Esophagus squamous epithelium (tissue), 5 donors: ENCODE measurements around the gene GFI1. TPM values are rescaled to one million over a fixed set of nuclear protein-coding genes. Genes with fewer than 3 reads are reported as not detected.

Experiments used
- DNase-seq: peaks from one replicate; lab custom pipeline; 2025; lab: John Stamatoyannopoulos, UW
- H3K27ac ChIP-seq, 4 donors: fragments of 200-600 bp; sonication (generic); one replicate each; pipeline ENCODE4 v1.5.1; 2016 to 2019; ENCODE audit warnings: mild to moderate bottlenecking in 1 of 4
- H3K27me3 ChIP-seq, 4 donors: fragments of 200-600 bp; sonication (generic); 1 replicate in 3 of 4; 2 replicates in 1 of 4; pipeline versions ENCODE4 v1.5.1 to v1.6.0; 2017 to 2021; ENCODE audit warnings: antibody characterized with exemption in 1 of 4
- H3K36me3 ChIP-seq, 3 donors: fragments of 200-600 bp; sonication (generic); one replicate each; pipeline ENCODE4 v1.5.1; 2016 to 2019
- H3K4me1 ChIP-seq, 3 donors: fragments of 200-600 bp; sonication (generic); one replicate each; pipeline ENCODE4 v1.5.1; 2017 to 2019
- H3K4me3 ChIP-seq, 4 donors: fragments of 200-600 bp; sonication (generic); 1 replicate in 3 of 4; 2 replicates in 1 of 4; pipeline ENCODE4 v1.5.1; 2016 to 2019; ENCODE audit warnings: mild to moderate bottlenecking in 2 of 4, moderate library complexity in 1 of 4
- H3K9me3 ChIP-seq, 3 donors: fragments of 200-600 bp; sonication (generic); one replicate each; pipeline ENCODE4 v1.5.1; 2016 to 2019
- POLR2A ChIP-seq, 4 donors: fragments of 450-650 bp; IDR thresholded peaks; one replicate each; pipeline ENCODE4 v1.6.1; 2017; ENCODE audit warnings: antibody characterized with exemption in 4 of 4, mild to moderate bottlenecking in 4 of 4, moderate library complexity in 3 of 4
- WGBS, 2 donors: methylation state at CpG; one replicate each; pipeline ENCODE4 v1.1.5; 2018; 5-methylcytosine and 5-hydroxymethylcytosine counted together
- intact Hi-C: fragments of 100-400 bp; cut with DNase I; formaldehyde crosslinking; loops from one replicate; pipeline ENCODE4 v1.15.0; 2022
- total RNA-seq, 4 donors: library from RNA; depleted of rRNA; stranded (reverse); fragments of >200 nt; gene quantifications; one replicate each; pipeline ENCODE4 v1.1.0, GENCODE V29; 2016
- TF ChIP-seq, protein P1 (sequence below), 6 experiments: fragments of 450-650 bp in 4 of 6; fragments of 200-600 bp in 2 of 6; sonication (generic) in 2 of 6; IDR thresholded peaks; one replicate each; pipeline ENCODE4 v1.5.1; 2016 to 2019; ENCODE audit warnings: antibody characterized with exemption in 6 of 6, mild to moderate bottlenecking in 4 of 6, moderate library complexity in 4 of 6
- donor health status: DM: yes; HTN: yes; CAD: no.

The GFI1 gene
- total RNA-seq, 4 donors from 2014 or later = 0.09 to 2.7 (median 0.85) TPM

DNA sequence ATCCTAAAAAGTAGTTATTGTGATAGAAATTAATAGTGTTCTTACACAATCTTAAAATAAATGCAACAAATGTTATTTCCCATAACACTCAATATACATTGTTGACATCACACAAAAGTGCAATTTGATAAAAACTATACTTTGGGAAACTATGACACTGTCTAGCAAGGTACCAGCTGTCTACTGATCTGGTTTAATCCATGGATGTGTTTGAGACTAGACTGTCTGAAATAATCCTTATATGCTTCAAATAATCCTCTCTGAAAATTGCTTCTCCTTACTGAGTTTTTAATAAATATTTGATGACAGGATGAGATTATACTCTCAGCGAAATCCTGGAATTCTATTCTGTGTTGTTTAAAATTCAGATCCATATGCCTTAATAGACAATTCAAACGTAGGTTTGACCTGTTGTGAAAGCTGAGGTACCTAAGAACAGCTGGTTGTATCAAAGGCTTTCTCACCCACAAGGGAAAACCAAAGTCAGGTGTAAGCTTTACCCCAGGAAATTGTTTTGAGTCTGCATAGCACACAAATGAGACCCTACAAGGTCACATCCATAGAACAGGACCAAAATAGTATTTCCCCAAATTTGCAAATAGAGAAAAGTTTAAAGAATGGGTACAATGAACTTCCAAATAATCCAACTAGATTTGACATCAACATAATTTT is 8.8 kb upstream of the GFI1 start:
- H3K27me3 ChIP-seq = peaks cover 0 to 7% (median 0%) of the 10 kb centered on the region in 4 donors
- WGBS, 2 donors = 50 to 53% methylated on average over 2 of the region's 2 CpGs
- H3K9me3 ChIP-seq = no peaks in the 10 kb centered on the region
- TF ChIP-seq, protein P1, sequence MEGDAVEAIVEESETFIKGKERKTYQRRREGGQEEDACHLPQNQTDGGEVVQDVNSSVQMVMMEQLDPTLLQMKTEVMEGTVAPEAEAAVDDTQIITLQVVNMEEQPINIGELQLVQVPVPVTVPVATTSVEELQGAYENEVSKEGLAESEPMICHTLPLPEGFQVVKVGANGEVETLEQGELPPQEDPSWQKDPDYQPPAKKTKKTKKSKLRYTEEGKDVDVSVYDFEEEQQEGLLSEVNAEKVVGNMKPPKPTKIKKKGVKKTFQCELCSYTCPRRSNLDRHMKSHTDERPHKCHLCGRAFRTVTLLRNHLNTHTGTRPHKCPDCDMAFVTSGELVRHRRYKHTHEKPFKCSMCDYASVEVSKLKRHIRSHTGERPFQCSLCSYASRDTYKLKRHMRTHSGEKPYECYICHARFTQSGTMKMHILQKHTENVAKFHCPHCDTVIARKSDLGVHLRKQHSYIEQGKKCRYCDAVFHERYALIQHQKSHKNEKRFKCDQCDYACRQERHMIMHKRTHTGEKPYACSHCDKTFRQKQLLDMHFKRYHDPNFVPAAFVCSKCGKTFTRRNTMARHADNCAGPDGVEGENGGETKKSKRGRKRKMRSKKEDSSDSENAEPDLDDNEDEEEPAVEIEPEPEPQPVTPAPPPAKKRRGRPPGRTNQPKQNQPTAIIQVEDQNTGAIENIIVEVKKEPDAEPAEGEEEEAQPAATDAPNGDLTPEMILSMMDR (IDR thresholded peaks at IDR 0.05) = no peak
- TF ChIP-seq POLR2A (IDR thresholded peaks at IDR 0.05) = no peak
- DNase-seq = no peak
- intact Hi-C loops = no loop called here
- H3K36me3 ChIP-seq = no peaks in the 10 kb centered on the region
- H3K4me1 ChIP-seq = no peaks in the 10 kb centered on the region
- no peak overlapping the region for H3K27ac ChIP-seq
- H3K4me3 ChIP-seq = no peak overlapping the region

DNA sequence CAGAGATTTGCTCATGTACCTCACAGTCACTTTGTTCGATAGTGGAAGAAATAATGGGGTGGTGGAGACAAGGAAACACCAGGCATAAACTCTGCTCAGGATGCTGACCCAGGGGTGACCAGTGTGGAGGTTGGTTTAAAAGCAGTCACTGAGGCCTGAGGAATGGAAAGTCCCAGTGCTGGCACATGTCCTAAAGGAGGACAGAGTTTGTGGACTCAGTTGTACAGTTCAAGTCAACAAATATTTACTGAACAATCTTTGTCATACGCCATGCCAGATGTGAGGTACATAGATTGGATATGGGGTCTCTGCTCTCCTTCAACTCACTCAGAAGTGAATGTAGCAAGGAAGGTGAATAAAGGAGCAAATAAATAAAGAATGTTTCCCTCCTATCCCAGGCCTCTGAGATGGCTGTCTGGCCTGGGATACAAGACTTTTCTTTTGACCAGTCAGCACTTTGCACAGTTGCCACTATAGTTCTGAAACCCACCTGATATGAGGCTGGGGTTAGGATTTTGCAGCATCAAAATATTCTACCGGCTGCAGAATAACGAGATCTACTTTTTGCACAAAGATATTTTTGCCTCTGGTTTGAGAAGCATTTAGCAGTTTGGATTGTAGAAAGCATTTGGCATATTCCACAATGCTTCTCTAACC is 7.9 kb upstream of the GFI1 start:
- no peak for DNase-seq
- Histone ChIP-seq H3K27ac (no peak overlapping the region), H3K4me3 (no peak overlapping the region), H3K27me3 (peaks cover 0 to 13% (median 0%) of the 10 kb centered on the region in 4 donors), H3K9me3 (no peaks in the 10 kb centered on the region), H3K4me1 (no peaks in the 10 kb centered on the region), H3K36me3 (no peaks in the 10 kb centered on the region)
- TF ChIP-seq POLR2A (IDR thresholded peaks at IDR 0.05) = no peak
- TF ChIP-seq, protein P1 (IDR thresholded peaks at IDR 0.05) = no peak
- intact Hi-C loops = no loop called here
- WGBS, 2 donors = 88 to 93% methylated on average over 4 of the region's 4 CpGs

DNA sequence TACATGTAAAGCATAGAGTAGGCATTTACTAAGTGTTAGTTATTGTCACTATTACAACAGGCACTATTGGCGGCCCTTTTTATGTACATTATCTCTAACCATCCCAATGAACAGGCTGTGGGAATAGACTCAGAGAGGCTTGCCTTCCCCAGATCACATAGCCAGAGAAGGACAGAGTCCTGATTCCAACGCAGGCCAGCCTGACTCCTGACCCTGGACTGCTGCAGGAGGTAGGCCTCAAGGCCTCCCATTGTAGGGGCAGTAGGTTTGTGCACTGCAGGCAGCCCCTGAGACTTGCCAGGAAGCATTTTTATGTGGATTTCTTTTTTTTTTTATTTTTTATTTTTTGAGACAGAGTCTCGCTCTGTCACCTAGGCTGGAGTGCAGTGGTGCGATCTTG is 6.4 kb upstream of the GFI1 start:
- Histone ChIP-seq H3K4me1 (no peaks in the 10 kb centered on the region), H3K36me3 (no peaks in the 10 kb centered on the region), H3K27me3 (peaks cover 0 to 28% (median 0%) of the 10 kb centered on the region in 4 donors), H3K27ac (no peak overlapping the region), H3K9me3 (no peaks in the 10 kb centered on the region), H3K4me3 (no peak overlapping the region)
- DNase-seq = no peak
- intact Hi-C loops = no loop called here
- TF ChIP-seq, protein P1 (IDR thresholded peaks at IDR 0.05) = no peak
- no peak for TF ChIP-seq POLR2A (IDR thresholded peaks at IDR 0.05)
- 92 to 95% methylated on average over 4 of the region's 4 CpGs for WGBS, 2 donors

DNA sequence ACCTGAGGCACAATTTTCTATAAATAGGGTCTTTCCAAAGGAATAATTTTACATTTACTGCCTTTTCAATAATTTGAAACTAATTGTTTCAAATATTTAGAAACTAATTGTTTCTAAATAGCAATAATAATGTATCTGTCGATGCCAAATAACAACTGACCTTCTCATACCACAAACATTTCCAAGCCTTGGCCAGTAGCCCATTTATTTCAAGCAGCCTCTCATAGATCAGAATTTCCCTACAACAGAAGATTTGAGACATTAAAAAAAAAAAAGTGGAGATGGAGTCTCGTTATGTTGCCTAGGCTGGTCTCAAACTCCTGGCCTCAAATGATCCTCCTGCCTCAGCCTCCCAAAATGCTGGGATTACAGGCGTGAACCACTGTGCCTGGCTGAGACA is 2.1 kb upstream of the GFI1 start:
- H3K27me3 ChIP-seq = peaks cover 9 to 63% (median 20%) of the 10 kb centered on the region in 4 donors
- DNase-seq = no peak
- no peaks in the 10 kb centered on the region for H3K36me3 ChIP-seq
- peaks cover 24 to 32% (median 26%) of the 10 kb centered on the region in 3 donors for H3K4me1 ChIP-seq
- intact Hi-C loops = no loop called here
- 79 to 80% methylated on average over 3 of the region's 3 CpGs for WGBS, 2 donors
- H3K27ac ChIP-seq = no peak overlapping the region
- TF ChIP-seq, protein P1 (IDR thresholded peaks at IDR 0.05) = no peak
- TF ChIP-seq POLR2A (IDR thresholded peaks at IDR 0.05) = no peak
- no peaks in the 10 kb centered on the region for H3K9me3 ChIP-seq
- no peak overlapping the region for H3K4me3 ChIP-seq

DNA sequence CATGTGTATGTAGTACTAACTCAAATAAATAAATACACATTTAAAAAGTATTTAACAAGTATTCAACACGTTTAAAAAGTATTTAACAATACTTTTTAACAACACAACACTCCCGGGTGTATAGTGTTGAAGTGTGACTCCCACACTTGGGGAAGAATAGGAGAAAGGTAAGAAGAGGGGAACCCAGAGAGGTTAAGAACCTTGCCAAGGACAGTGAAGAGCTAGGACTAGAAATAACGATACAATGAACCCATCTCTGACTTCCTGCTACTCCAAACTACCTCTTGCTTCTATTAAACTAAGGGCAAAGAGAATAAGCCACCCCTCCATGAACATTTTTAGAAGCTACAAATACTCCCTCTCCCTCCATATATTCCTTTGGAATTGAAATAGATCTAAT is 1.7 kb upstream of the GFI1 start:
- TF ChIP-seq, protein P1 (IDR thresholded peaks at IDR 0.05) = no peak
- no peak for TF ChIP-seq POLR2A (IDR thresholded peaks at IDR 0.05)
- H3K4me3 ChIP-seq = no peak overlapping the region
- H3K9me3 ChIP-seq = no peaks in the 10 kb centered on the region
- peaks cover 28 to 36% (median 30%) of the 10 kb centered on the region in 3 donors for H3K4me1 ChIP-seq
- WGBS, 2 donors = 40 to 41% methylated on average over 3 of the region's 3 CpGs
- H3K36me3 ChIP-seq = no peaks in the 10 kb centered on the region
- peaks cover 13 to 68% (median 24%) of the 10 kb centered on the region in 4 donors for H3K27me3 ChIP-seq
- no peak for DNase-seq
- intact Hi-C loops = no loop called here
- no peak overlapping the region for H3K27ac ChIP-seq
